Stimulated activated CD4-positive, alpha-beta T cell treated with anti-CD3 and anti-CD28 coated beads, Interleukin-1b, Interleukin-23, amount 100 ng/mL, for 1 hour (primary cell): Measurements from ENCODE around the gene GFOD1.
"Not testable (repeated sequence)": the region's sequence is repeated elsewhere in the genome, so short reads cannot be mapped to it uniquely, and the experiment has no call there.

Source experiments
- DNase-seq, 2 donors: peaks; one replicate each; pipeline ENCODE4 v3.0.0-alpha.2; 2020; ENCODE audit warnings: low read depth in 2 of 2

Gene GFOD1

GRCh38 chr6:13511913-13512717 is 24.7 kb upstream of the GFOD1 start:
- no peak for DNase-seq

DNA sequence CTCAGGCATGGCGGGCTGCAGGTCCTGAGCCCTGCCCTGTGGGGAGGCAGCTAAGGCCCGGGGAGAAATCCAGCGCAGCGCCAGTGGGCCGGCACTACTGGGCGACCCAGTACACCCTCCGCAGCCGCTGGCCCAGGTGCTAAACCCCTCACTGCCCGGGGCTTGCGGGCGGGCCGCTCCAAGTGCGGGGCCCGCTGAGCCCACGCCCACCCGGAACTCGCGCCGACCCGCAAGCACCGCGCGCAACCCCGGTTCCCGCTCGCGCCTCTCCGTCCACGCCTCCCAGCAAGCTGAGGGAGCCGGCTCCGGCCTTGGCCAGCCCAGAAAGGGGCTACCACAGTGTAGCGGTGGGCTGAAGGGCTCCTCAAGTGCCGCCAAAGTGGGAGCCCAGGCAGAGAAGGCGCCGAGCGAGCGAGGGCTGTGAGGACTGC is 23.8 kb upstream of the GFOD1 start:
- not testable (repeated sequence) for DNase-seq

DNA sequence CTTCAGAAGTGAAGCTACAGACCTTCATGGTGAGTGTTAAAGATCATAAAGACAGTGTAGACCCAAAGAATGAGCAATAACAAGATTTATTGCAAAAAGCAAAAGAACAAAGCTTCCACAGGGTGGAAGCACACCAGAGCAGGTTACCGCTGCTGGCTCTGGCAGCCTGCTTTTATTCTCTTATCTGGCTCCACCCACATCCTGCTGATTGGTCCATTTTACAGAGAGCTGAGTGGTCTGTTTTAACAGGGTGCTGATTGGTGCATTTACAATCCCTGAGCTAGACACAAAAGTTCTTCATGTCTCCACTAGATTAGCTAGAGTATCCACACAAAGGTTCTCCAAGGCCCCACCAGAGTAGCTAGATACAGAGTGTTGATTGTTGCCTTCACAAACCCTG is 23.0 kb upstream of the GFOD1 start:
- not testable (repeated sequence) for DNase-seq

DNA sequence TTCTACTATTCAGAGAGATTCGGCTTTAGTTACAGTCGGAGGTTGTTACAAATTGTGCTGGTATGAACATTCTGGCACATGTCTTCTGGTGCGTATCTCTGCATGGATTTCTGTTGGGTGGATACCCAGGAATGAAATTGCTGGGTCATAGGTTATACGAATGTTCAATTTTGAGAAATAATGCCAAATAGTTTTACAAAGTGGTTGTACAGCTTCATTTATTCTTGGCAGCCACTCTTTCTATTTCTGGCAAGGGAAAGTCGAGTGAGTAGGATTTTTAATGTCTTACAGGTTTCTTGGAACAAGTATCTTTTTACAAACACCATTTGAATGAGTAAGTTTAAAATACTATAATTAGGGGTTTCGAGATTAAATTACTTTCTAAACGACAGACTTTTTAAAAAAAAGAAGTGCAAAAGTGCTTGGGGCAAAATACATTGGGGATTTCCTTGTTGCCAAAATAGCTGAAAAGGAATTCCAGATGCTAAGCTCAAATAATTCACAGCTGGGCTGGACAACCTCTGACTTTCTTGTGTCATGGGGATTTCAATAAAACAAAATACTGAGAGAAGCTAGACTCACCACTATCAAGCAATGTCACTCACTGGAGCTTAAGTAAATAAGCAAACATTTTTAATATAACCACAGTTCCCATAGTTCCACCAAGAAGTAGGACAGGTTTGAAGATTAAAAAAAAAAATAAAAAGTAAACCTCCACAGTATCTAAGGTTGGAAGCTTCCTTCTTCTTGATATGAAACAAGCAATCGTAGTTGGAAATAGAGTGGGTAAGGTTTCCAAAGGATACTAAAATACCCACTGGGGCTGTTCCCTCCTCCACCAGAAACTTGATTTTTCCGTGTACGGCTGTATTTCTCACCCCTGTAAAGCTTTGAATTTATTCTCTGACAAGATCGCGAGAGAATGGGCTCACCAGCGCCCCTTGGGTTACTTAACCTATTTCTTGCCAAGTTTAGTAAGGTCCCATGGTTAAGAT is 21.6 kb upstream of the GFOD1 start:
- no peak for DNase-seq

- no peak for DNase-seq
Measured at GRCh38 chr6:13507306-13507860, 20.0 kb upstream of the GFOD1 start.

- no peak for DNase-seq
Measured at GRCh38 chr6:13505345-13505734, 17.9 kb upstream of the GFOD1 start.

DNA sequence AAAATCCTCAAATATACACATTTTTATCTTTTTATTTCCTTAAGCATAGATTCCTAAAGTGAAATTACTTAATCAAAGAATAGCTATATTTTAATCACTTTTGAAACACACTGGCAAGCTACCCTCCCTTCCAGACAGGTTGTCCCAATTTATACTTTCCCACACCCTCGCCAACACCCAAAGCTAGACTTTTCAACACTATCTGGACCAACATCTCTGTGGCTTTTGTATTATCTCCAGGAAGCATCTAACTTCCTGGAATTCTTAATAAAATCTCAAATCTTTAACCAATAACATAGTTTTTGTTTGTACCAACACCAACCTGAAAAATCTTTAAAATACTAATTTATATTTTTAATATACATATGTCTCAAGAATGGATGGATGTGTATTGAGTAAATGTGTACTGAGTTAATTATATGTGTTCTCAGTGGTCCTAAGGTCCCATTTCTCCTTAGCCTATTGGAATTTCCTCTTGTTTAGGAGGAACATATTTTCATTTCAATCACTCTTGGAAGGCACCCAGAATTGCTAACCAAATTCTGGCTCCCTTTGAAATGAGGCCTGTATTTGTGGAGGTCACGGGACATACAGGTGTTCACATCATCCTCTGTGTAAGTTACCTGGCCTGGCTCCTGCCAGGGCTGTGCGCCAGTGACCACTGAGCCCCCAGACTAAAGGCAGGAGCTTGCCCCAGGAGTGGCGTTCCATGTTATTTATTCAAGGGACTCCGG is 17.4 kb upstream of the GFOD1 start:
- no peak for DNase-seq

DNA sequence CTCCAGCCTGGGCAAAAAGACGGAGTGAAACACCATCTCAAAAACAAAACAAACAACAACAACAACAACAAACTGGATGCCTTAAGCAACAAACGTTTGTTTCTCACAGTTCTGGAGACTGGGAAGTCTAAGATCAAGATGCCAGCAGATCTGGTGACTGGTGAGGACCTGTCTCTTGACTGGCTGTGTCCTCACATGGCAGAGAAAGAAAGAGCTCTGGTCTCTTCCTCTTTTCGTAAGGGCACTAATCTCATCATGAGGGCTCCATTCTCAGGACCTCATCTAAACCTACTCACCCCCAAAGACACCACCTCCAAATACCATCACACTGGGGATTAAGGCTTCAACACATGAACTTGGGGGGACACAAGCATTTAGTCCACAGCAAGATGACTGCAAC is 13.5 kb upstream of the GFOD1 start:
- DNase-seq = no peak

- no peak for DNase-seq
Measured at GRCh38 chr6:13500264-13500663, 12.9 kb upstream of the GFOD1 start.

- DNase-seq = no peak
Measured at GRCh38 chr6:13496513-13497190, 9.3 kb upstream of the GFOD1 start.

DNA sequence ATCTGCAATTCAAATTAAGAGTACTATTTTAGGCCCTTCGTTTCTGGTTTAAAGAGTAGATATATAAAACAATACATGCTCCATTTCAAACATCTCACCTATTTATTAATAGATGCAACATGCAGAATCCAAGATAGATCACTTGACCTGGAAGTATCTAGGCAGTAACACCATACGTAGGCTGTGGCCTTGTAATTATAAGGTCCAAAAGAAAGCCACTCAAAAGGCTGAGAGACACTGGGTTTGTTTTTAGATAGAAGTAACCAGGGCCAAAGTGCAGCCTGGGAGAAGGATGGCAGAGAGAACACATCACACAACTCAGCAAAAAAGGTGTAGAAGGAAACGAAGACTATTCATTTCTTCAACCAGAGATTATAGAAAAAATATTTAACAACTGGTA is 8.4 kb upstream of the GFOD1 start:
- DNase-seq = no peak

- no peak for DNase-seq
Measured at GRCh38 chr6:13495112-13495776, 7.8 kb upstream of the GFOD1 start.

GRCh38 chr6:13494137-13494536 is 6.7 kb upstream of the GFOD1 start:
- DNase-seq = no peak

- DNase-seq = no peak
Measured at GRCh38 chr6:13493147-13493546, 5.7 kb upstream of the GFOD1 start.

GRCh38 chr6:13492357-13492756 is 5.0 kb upstream of the GFOD1 start:
- no peak for DNase-seq

DNA sequence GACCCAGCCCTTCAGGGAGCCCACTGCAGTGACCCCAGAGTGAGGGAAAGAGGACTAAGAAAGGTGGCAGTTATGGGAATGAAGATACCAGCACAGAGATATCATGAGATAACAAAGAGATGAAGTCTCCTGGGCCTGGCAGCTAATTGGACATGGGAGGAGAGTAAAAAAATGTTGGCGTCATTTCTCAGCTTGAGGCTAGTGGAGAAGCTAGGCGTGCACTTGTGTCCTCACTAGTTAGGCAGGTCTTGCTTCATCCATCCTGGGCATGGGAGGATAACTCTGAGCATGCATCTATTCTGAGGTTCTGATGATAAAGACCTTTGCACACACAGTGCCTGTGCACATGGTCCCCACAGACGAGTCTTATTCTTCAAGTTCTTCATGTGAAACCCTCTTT is 4.1 kb upstream of the GFOD1 start:
- no peak for DNase-seq

GRCh38 chr6:13490402-13490801 is 3.0 kb upstream of the GFOD1 start:
- DNase-seq = no peak

- DNase-seq = no peak
Measured at GRCh38 chr6:13488896-13489237, 1.5 kb upstream of the GFOD1 start.

- no peak for DNase-seq
Measured at GRCh38 chr6:13488015-13488895, 855 bp upstream of the GFOD1 start.

DNA sequence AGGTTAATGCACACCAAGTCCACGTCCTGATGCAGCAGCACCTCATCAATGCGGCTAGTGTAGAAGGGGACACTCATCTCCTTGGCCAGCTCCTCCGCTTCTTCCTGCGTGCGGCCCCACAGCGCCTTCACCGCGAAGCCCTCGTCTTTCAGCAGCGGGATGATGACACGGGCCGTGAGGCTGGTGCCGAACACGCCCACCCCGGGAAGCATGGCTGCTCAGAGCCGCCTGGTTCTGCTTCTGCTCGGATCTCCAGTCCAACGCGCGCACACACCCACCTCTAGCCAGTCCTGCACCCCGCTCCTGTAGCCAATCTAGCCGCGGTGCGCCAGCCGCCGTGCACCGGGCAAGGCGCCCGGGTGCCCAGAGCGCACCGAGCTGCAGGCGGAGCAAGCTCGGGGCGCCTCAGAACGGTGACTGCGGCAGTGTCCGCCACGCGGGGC is 700 bp downstream of the GFOD1 start:
- peak in 1 of 2 donors; percentile 37 for DNase-seq
